ENCODE data around the gene MCM3AP.

The MCM3AP gene

DNA sequence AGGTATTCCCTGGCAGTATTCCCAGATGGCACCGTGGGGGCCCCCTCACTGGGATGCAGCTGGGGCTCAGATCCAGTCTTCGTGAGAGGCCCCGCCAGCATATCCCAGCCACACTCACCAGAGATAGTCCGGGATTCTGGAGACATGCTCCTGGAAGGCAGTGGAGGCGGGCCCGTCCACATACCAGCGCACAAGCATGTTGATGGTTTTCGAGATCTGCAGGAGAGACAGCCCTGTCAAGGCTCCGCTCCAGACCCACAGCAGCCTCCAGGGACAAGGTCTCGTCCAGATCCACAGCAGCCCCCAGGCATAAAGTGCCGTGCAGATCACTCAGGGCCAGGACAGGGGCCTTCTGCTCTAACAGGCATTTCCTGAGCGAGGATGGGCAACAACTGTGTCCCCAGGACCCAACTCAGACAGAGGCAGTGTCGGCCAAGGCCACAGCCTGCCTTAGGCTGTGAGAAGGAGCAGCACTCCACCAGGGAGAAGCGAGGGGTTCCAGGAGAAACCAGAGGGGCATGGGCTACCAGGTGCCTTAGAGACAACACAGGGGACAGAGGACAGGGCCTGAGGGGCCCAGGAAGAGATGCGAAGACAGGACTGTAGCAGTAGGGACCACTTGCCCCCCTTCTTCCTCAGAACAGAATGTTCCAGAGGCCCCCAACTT, 71.7 kb downstream of the MCM3AP start:
- TF ChIP-seq, protein P1, sequence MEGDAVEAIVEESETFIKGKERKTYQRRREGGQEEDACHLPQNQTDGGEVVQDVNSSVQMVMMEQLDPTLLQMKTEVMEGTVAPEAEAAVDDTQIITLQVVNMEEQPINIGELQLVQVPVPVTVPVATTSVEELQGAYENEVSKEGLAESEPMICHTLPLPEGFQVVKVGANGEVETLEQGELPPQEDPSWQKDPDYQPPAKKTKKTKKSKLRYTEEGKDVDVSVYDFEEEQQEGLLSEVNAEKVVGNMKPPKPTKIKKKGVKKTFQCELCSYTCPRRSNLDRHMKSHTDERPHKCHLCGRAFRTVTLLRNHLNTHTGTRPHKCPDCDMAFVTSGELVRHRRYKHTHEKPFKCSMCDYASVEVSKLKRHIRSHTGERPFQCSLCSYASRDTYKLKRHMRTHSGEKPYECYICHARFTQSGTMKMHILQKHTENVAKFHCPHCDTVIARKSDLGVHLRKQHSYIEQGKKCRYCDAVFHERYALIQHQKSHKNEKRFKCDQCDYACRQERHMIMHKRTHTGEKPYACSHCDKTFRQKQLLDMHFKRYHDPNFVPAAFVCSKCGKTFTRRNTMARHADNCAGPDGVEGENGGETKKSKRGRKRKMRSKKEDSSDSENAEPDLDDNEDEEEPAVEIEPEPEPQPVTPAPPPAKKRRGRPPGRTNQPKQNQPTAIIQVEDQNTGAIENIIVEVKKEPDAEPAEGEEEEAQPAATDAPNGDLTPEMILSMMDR (IDR thresholded peaks at IDR 0.05; ENCODE audit: extremely low read depth, missing control alignments), result no peak

DNA sequence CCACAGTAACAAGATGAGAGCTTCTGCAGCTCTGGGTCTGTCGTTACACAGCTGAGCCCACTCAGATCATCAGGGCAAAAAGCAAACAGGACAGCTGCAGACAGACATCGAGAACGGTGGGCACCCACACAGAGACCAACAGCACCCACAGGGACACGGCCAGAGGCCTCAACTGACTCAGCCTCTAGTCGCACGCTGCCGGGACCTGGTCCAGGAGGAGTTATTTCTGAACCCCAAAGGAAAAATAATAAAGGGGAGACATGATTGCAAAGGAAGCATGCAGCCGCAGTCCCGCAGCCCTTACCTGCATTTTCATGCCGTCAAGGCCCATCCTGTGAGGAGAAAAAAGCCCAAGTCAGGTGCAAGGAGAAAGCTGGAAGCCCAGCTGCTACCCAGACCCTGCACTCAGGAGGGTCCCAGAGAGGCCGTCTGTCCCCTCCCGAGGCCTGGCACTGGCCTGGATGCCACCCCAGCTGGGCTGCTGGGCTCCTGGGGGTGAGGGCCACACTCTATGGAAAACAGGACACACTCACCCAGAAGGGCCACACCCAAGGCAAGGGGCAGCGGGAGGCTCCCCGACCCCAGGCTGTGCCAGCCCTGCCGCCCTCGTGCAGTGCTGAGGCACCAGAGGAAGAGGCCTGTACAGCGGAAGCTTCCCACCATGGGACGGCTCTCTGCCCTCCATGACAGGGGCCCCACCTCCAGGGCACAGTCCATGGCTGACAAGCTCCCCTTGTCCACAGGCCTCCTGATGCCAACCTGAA, 72.5 kb downstream of the MCM3AP start:
- TF ChIP-seq, protein P1 (IDR thresholded peaks at IDR 0.05; ENCODE audit: extremely low read depth, missing control alignments), result no peak
- no peak for DNase-seq (ENCODE audit: low spot score)

More for the DNA sequence above, 71.7 kb downstream of the MCM3AP start:
- DNase-seq (ENCODE audit: low spot score), result no peak

DNA sequence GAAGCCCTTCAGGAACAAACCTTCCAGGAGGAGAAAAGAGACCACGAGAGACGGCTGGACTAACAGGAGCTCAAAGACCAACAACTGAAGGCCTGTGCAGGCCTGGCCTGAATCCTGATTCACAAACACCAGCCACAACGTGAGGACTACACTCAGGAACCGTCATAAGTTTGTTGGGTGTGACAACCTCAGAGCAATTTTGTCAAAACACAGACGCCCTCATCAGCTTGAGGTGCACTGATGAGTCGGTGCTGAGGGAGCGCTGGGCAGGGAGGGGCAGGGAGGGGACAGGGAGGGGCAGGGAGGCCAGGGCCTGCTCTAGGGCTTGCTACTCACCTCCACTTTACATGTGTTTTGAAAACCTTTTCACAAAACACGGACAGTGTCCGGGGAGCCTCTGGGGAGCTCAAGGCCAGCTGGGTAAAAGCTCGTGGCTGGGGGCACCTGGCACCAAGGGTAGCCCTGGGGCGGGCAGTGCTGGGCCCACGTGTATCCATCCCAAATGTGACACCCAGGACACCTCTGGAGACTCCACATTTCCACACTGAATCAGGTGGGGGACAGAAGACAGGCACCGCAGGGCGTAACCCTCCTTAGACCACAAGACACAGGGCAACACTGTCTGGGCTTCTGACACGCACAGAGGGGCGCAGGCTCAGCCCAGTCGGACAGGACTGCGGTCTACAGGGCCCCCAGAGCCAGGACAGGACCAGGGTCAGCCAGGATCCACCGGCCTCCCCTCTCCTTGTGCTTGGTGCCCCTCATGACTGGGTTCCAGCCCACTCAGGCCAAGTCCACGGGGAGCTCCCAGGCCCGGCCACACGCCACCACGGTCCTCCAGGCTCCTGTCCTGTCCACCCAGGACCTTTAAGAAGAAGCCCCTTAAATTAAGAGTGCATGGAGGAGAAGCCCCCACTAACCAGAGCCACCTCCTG, 73.4 kb downstream of the MCM3AP start:
- no peak for DNase-seq (ENCODE audit: low spot score)
- TF ChIP-seq, protein P1 (IDR thresholded peaks at IDR 0.05; ENCODE audit: extremely low read depth, missing control alignments), result no peak

DNA sequence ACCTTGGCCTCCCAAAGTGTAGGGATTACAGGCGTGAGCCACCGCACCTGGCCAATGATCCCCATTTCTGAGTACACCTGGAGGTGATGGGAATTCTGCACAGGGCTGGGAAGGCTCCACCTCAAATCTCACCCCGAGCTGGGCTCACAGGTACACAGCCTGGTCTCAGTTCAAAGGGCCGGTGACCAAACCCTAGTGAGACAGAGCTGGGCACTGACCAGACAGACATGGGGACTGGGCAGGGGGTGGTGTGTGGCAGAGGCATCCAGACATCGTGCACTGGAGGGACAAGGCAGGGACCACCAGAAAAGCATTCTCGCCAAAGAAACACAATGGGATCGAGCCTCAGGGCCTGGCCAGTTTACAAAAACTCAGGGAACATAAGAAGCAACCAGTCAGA, 74.0 kb downstream of the MCM3AP start:
- DNase-seq (ENCODE audit: low spot score), result no peak
- TF ChIP-seq, protein P1 (IDR thresholded peaks at IDR 0.05; ENCODE audit: extremely low read depth, missing control alignments), result no peak

DNA sequence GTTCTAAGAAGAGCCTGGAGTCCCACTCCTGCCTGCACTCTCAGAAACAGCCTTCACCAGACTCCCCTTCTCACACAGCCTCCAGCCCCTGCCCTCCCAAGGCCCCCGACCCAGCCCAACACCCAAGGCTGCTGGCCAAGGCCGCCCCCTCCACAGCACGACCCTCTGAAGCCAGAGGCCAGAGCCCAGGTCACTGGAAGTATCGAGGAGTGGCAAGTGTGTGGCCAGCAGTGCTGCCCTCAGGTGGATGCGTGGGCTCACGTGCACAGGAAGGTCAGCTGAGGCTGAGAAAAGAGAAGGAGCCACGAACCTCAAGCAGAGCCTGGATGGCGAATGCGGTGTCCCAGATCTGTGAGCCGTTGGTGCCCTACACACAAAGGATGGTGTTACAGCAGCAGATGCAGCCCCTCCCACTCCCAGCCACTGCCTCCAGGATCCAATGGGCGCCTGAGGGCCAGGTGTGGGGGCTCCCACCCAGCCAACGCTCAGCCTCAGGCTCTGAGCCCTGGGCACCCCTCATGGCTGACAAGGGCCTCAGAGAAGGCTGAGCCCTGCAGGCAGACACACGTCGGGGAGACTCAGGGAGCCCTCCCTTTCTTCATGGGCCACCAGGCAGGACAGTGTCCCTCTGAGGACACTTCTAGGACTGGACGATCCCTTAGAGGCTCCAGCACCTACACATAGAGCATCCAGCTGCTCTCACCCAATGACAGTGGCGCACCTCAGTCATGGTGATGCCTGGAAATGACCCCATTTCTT, 74.9 kb downstream of the MCM3AP start:
- DNase-seq (ENCODE audit: low spot score), result no peak
- TF ChIP-seq, protein P1 (IDR thresholded peaks at IDR 0.05; ENCODE audit: extremely low read depth, missing control alignments), result no peak

DNA sequence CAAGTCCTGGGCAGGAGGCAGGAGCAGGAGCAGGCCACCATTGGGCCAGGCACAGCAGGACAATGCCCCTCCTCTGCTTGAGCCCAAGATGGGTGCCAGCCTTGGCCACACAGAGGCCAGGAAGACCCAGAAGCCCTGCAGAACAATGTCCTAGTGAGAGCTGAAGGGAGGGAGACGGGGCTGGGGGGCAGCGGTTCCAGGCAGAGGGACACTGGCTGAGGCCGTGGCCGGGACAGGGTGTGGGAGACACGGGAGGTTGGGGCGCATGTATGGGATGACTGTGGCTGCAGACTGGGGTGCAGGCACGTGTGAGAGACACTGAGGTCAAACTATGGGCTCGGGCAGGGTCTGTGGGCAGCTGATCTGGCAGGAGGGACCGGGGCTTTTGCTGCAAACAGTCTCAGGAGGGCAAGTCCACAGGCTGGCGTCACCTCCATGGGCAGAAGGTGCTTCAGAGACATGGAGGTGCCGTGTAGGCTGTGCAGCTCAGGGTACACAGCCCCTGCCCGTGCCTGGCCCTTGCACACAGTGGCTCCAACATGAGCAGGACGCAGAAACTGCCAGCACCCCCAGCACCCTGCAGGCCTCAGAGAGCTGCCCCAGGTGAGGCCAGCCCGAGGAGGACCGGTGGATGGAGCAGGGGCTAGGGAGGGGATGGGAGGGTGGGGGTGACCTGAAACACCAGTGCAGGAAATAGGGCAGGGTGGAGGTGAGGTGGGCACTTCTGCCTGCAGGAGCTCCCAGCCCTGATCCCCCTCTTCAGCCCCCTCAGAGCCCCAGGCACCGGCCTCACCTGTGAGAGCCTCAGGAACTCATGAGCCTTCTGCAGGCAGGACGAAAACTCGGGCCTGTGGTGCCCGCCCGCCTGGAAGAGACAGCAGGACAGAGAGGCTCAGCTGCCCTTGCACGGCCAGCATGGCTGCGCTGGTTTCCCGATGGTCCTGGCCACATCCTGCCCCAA, 76.4 kb downstream of the MCM3AP start:
- TF ChIP-seq, protein P1 (IDR thresholded peaks at IDR 0.05; ENCODE audit: extremely low read depth, missing control alignments), result no peak
- DNase-seq (ENCODE audit: low spot score), result no peak

Measured in GM20000 (cell line).